Right lobe of liver (tissue), 6 donors: ENCODE results near the gene TOM1L2. TPM values are rescaled to one million over a fixed set of nuclear protein-coding genes. Genes with fewer than 3 reads are reported as not detected.
"Not testable (repeated sequence)": the region's sequence is repeated elsewhere in the genome, so short reads cannot be mapped to it uniquely, and the experiment has no call there.

Experiments
- ATAC-seq, 4 donors: fragments of 200-7000 bp; cut with Tn5 transposase; one replicate each; pipeline ENCODE4 v1.9.1; 2020; ENCODE audit warnings: mild to moderate bottlenecking in 4 of 4, moderate library complexity in 4 of 4
- DNase-seq, 3 donors: peaks; one replicate each; pipeline ENCODE4 v3.0.0-alpha.2; 2020
- H3K27ac ChIP-seq, 3 donors: fragments of 200-600 bp; one replicate each; pipeline ENCODE4 v1.8.0; 2022
- H3K27me3 ChIP-seq, 2 donors: fragments of 200-600 bp; one replicate each; pipeline ENCODE4 v1.8.0; 2022
- H3K36me3 ChIP-seq, 4 donors: fragments of 200-600 bp; sonication (generic) in 1 of 4; one replicate each; pipeline versions ENCODE4 v1.5.1 to v1.8.0; 2017 to 2022; ENCODE audit warnings: control low read depth in 1 of 4
- H3K4me1 ChIP-seq, 4 donors: fragments of 200-600 bp; sonication (generic) in 1 of 4; one replicate each; pipeline versions ENCODE4 v1.5.1 to v1.8.0; 2017 to 2022; ENCODE audit warnings: control low read depth in 1 of 4
- H3K4me3 ChIP-seq, 3 donors: fragments of 200-600 bp; one replicate each; pipeline ENCODE4 v1.8.0; 2022
- H3K9me3 ChIP-seq, 4 donors: fragments of 200-600 bp; sonication (generic) in 1 of 4; one replicate each; pipeline versions ENCODE4 v1.5.1 to v1.8.0; 2017 to 2022; ENCODE audit warnings: control low read depth in 1 of 4
- POLR2A ChIP-seq: fragments of 450-650 bp; IDR thresholded peaks from one replicate; pipeline ENCODE4 v1.6.1; 2017; ENCODE audit warnings: antibody characterized with exemption, mild to moderate bottlenecking
- WGBS: methylation state at CpG from one replicate; pipeline ENCODE4 v1.1.6; 2018; ENCODE audit warnings: low coverage, low lambda C conversion rate; ENCODE audit not compliant: insufficient coverage; ENCODE audit errors: missing lambda C conversion rate; 5-methylcytosine and 5-hydroxymethylcytosine counted together
- intact Hi-C, 2 donors: fragments of 100-400 bp; cut with DNase I; formaldehyde crosslinking; loops; one replicate each; pipeline versions ENCODE4 v1.11.2 to v1.14.1; 2022
- total RNA-seq, 6 experiments: library from RNA; depleted of rRNA in 2 of 6; stranded (reverse); fragments of >200 nt in 2 of 6; fragmentation: NEBNext Ultra II Directional in 3 of 6; extraction: Animal tissue kit (Norgen Biotek cat#: 25700) in 3 of 6; gene quantifications; one replicate each; pipeline versions ENCODE4 v1.1.0 to v1.2.4, GENCODE V29; 2016 to 2023
- TF ChIP-seq, protein P1 (sequence below), 4 donors: fragments of 200-600 bp in 3 of 4; fragments of 450-650 bp in 1 of 4; IDR thresholded peaks; one replicate each; pipeline versions ENCODE4 v1.5.1 to v1.8.0; 2016 to 2022; ENCODE audit warnings: antibody characterized with exemption in 4 of 4, mild to moderate bottlenecking in 2 of 4
- donor health status: DM: no; HTN: yes; CAD: no.
- donor health status: DM: no; HTN: no; CAD: no.
- donor health status: DM: no; HTN: no; CAD: no.
- donor health status: DM: no; HTN: yes; CAD: no.
- donor health status: DM: no; HTN: yes; CAD: no.

TOM1L2 gene
- total RNA-seq, 6 experiments from 2014 or later: 13.5 to 21.2 (median 16.0) TPM

DNA sequence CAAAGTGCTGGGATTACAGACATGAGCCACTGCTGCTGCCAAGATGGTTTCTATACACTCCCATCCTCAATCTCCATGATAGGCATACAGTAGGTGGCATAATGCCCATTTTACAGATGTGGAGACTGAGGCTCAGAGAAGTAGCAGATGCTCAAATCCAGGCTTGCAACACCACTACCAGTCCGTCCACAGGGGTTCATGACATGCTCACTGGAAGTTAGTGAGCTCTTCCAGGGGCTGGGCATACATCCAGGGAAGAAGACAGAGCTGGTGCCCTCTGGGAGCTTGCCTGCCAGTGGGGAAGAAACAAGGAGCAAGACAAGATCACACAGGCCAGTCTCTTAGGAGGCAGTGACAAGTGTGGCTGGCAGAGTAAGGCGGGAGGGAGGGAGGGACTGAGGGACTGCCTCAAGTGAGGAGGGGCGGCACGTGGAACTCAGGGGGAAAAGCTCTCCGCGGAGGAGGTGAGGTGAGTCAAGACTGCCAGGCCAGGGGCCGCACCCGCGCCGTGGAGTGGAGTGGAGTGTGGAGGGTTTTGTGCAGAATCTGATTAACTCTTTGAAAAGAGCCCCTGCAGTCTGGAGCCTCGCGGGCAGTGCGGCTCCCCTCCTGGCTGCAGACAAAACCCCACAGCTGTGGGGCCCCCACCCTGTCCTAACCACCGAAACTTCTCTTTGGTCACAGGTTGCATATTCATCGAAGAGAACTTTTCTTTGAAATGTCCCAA is 163.3 kb downstream of the TOM1L2 start:
- intact Hi-C loops: no loop called here
- Histone ChIP-seq H3K4me1 (peaks cover 0 to 60% (median 15%) of the 10 kb centered on the region in 4 donors), H3K27me3 (no peaks in the 10 kb centered on the region), H3K4me3 (no peak overlapping the region), H3K9me3 (no peaks in the 10 kb centered on the region), H3K27ac (no peak overlapping the region), H3K36me3 (peaks cover 0 to 23% (median 4%) of the 10 kb centered on the region in 4 donors)
- DNase-seq (peak in 1 of 3 donors; percentile 72), ATAC-seq (no peak)
- TF ChIP-seq, protein P1, sequence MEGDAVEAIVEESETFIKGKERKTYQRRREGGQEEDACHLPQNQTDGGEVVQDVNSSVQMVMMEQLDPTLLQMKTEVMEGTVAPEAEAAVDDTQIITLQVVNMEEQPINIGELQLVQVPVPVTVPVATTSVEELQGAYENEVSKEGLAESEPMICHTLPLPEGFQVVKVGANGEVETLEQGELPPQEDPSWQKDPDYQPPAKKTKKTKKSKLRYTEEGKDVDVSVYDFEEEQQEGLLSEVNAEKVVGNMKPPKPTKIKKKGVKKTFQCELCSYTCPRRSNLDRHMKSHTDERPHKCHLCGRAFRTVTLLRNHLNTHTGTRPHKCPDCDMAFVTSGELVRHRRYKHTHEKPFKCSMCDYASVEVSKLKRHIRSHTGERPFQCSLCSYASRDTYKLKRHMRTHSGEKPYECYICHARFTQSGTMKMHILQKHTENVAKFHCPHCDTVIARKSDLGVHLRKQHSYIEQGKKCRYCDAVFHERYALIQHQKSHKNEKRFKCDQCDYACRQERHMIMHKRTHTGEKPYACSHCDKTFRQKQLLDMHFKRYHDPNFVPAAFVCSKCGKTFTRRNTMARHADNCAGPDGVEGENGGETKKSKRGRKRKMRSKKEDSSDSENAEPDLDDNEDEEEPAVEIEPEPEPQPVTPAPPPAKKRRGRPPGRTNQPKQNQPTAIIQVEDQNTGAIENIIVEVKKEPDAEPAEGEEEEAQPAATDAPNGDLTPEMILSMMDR (IDR thresholded peaks at IDR 0.05): no peak
- no peak for TF ChIP-seq POLR2A
- WGBS: 74% methylated on average over 6 of the region's 15 CpGs

DNA sequence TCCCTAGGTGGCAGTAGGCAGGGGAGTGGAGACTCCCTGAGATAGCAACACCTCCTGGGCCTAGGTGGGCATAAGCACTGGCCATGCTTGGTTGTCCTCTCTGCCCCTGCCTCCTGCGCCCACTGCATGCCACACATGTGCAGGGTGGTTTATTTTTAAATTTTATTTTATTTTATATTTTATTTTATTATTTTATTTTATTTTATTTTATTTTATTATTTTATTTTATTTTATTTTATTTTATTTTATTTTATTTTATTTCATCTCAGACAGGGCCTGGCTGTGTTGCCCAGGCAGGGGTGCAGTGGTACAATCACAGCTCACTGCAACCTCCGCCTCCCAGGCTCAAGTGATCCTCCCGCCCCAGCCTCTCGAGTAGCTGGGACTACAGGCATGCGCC is 164.0 kb downstream of the TOM1L2 start:
- H3K4me3 ChIP-seq, ATAC-seq, intact Hi-C loops, H3K27me3 ChIP-seq, DNase-seq, H3K27ac ChIP-seq, H3K9me3 ChIP-seq: not testable (repeated sequence)
- Histone ChIP-seq H3K36me3 (peaks cover 0 to 17% (median 2%) of the 10 kb centered on the region in 4 donors), H3K4me1 (peaks cover 0 to 54% (median 12%) of the 10 kb centered on the region in 4 donors)
- WGBS: 95% methylated on average over 4 of the region's 5 CpGs

DNA sequence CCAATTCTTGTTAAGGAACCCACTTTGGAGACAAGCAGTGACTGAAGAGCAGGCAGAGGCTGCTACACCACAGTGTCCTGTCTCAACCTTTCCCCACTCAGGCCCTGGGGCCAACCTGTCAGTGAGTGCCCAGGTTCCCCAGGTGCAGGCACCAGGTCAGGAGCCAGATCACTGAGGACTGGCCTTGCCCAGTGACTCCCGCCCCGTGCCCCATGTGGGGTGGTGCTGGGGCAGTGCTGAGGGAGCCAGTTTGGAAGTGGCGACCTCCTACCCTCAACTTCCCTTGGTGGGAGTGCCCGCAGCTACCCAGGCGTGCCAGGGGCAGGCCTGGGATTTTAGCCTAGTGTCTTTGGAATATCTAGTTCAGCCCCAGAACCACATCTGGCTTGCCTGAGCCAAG is 164.8 kb downstream of the TOM1L2 start:
- no peaks in the 10 kb centered on the region for H3K9me3 ChIP-seq
- intact Hi-C loops: no loop called here
- H3K36me3 ChIP-seq: peaks cover 0 to 9% (median 0%) of the 10 kb centered on the region in 4 donors
- no peaks in the 10 kb centered on the region for H3K27me3 ChIP-seq
- no CpG with 5 or more reads among the region's 5 CpGs for WGBS
- TF ChIP-seq, protein P1 (IDR thresholded peaks at IDR 0.05): no peak
- no peak for TF ChIP-seq POLR2A
- H3K4me1 ChIP-seq: peaks cover 0 to 46% (median 9%) of the 10 kb centered on the region in 4 donors
- peak in 3 of 4 donors; percentile 1 to 17 (median 9) for ATAC-seq
- H3K27ac ChIP-seq: peak overlapping the region in 1 of 3 donors; percentile 38
- peak in 1 of 3 donors; percentile 76 for DNase-seq
- no peak overlapping the region for H3K4me3 ChIP-seq

DNA sequence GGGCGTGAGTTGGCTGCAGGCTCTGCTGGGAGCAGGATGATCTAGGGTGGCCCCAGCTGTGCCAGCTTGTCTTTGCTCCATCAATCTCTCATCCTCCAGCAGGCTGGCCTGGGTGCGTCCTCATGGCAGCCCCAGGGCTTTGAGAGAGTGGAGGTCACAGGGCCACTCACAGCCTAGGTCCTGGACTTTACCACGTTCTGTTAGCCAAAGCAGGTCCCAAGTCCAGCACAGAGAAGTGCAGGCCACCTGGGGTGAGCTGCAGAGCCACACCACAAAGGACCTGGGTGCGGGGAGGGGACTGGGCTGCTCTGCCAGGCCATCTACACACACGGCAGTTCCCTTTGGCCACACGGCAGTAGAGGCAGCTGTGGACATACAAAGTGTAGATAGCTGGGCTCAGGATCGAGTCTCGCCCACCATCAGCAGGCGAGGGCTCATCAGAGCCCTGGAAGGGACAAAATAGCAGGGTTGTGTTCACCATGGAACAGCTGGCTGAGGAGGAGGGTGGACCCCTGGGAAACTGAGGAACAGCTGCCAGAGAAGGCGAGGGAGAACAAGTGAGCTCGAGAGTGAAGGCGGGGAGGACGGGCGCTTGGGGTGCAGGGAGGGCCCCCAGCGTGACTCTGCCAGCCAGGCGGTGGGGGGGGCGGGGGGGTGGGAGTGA is 165.5 kb downstream of the TOM1L2 start:
- H3K4me1 ChIP-seq: peaks cover 0 to 39% (median 5%) of the 10 kb centered on the region in 4 donors
- peak; percentile 53 to 82 (median 72) for ATAC-seq
- H3K36me3 ChIP-seq: peaks cover 0 to 2% (median 0%) of the 10 kb centered on the region in 4 donors
- WGBS: 35% methylated on average over 7 of the region's 17 CpGs
- no peak overlapping the region for H3K27ac ChIP-seq
- DNase-seq: peak in 2 of 3 donors; percentile 90 to 94
- no peaks in the 10 kb centered on the region for H3K27me3 ChIP-seq
- TF ChIP-seq POLR2A: no peak
- TF ChIP-seq, protein P1 (IDR thresholded peaks at IDR 0.05): no peak
- no peak overlapping the region for H3K4me3 ChIP-seq
- H3K9me3 ChIP-seq: no peaks in the 10 kb centered on the region
- intact Hi-C loops: no loop called here

DNA sequence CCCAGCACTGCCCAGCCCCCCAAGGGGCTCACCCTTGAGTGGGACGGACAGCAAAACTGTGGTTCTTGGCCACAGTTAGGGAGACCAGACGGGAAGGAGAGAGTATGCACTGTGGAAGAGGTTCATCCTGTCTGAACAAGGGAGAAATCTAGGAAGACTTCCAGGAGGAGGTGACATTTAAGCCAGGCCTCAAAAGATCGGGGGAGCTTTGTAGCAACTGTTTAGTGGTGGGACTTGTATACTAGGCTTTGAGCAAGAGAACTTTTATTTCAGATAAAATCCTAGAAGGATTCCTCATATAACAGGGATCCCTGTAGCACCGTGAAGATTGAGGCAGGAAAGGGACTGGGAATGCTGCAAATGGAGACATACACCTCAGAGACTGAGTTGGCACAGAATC is 166.2 kb downstream of the TOM1L2 start:
- no peak for ATAC-seq
- 86% methylated on average over 4 of the region's 4 CpGs for WGBS
- Histone ChIP-seq H3K4me3 (no peak overlapping the region), H3K9me3 (no peaks in the 10 kb centered on the region), H3K4me1 (peaks cover 0 to 32% (median 3%) of the 10 kb centered on the region in 4 donors), H3K36me3 (no peaks in the 10 kb centered on the region), H3K27ac (no peak overlapping the region), H3K27me3 (no peaks in the 10 kb centered on the region)
- intact Hi-C loops: no loop called here
- no peak for DNase-seq
- TF ChIP-seq, protein P1 (IDR thresholded peaks at IDR 0.05): no peak
- no peak for TF ChIP-seq POLR2A
